ENCODE data around the gene KIF5A.
"Not testable (repeated sequence)": the region's sequence is repeated elsewhere in the genome, so short reads cannot be mapped to it uniquely, and the experiment has no call there.

The KIF5A gene

GRCh38 chr12:57585156-57585555, 35.3 kb downstream of the KIF5A start:
- DNase-seq, result no peak

- no peak for DNase-seq
These were observed 36.3 kb downstream of the KIF5A start for GRCh38 chr12:57586128-57586527.

- no peak for DNase-seq
These were observed 37.1 kb downstream of the KIF5A start for GRCh38 chr12:57586832-57587429.

- not testable (repeated sequence) for DNase-seq
These were observed 39.2 kb downstream of the KIF5A start for GRCh38 chr12:57588951-57589610.

GRCh38 chr12:57590479-57590863, 40.6 kb downstream of the KIF5A start:
- no peak for DNase-seq

GRCh38 chr12:57590864-57591781, 41.3 kb downstream of the KIF5A start, which contains the start of gene PIP4K2C:
Gene PIP4K2C (plus strand): TSS chr12:57591192. CDS start chr12:57591290, 98 bp downstream.
- peak; percentile 89 for DNase-seq

GRCh38 chr12:57591782-57592325, 42.0 kb downstream of the KIF5A start:
- peak; percentile 26 for DNase-seq

- DNase-seq, result peak; percentile 67
These were observed 42.8 kb downstream of the KIF5A start for GRCh38 chr12:57592551-57593165.

- DNase-seq, result no peak
These were observed 43.3 kb downstream of the KIF5A start for GRCh38 chr12:57593187-57593586.

- no peak for DNase-seq
These were observed 50.6 kb downstream of the KIF5A start for GRCh38 chr12:57600395-57600794.

- no peak for DNase-seq
These were observed 52.7 kb downstream of the KIF5A start for GRCh38 chr12:57602544-57602943.

- DNase-seq, result no peak
These were observed 53.5 kb downstream of the KIF5A start for GRCh38 chr12:57603324-57603723.

- peak; percentile 82 for DNase-seq
These were observed 54.1 kb downstream of the KIF5A start for GRCh38 chr12:57603815-57604453.

GRCh38 chr12:57604454-57604991, 54.7 kb downstream of the KIF5A start, which contains the start of gene DTX3:
Gene DTX3 (plus strand): TSS chr12:57604824. CDS start chr12:57606518, 1,694 bp downstream.
- peak; percentile 22 for DNase-seq

GRCh38 chr12:57604992-57605810, 55.4 kb downstream of the KIF5A start:
- peak; percentile 24 for DNase-seq

GRCh38 chr12:57605811-57606311, 56.0 kb downstream of the KIF5A start:
- no peak for DNase-seq

GRCh38 chr12:57606399-57606798, 56.6 kb downstream of the KIF5A start:
- no peak for DNase-seq

- DNase-seq, result no peak
These were observed 57.0 kb downstream of the KIF5A start for GRCh38 chr12:57606821-57607220.

GRCh38 chr12:57607958-57608663, 58.3 kb downstream of the KIF5A start:
- DNase-seq, result no peak
